GM19240 (cell line): ENCODE measurements around the gene UBE2I.
"Not testable (repeated sequence)": the region's sequence is repeated elsewhere in the genome, so short reads cannot be mapped to it uniquely, and the experiment has no call there.

Source experiments
- DNase-seq: peaks from one replicate; pipeline ENCODE4 v3.0.0; 2011; ENCODE audit warnings: low spot score; ENCODE audit not compliant: insufficient read length

Gene UBE2I

DNA sequence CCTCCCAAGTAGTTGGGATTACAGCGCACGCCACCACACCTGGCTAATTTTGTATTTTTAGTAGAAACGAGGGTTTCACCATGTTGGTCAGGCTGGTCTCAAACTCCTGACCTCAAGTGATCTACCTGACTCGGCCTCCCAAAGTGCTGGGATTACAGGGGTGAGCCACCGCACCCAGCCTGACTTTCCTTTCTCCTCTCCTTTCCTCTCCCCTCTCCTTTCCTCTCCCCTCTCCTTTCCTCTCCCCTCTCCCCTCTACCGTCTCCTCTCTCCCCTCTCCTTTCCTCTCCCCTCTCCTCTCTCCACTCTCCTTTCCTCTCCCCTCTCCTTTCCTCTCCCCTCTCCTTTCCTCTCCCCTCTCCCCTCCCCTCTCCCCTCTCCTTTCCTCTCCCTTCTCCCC lies 17.2 kb upstream of the UBE2I start:
- not testable (repeated sequence) for DNase-seq

DNA sequence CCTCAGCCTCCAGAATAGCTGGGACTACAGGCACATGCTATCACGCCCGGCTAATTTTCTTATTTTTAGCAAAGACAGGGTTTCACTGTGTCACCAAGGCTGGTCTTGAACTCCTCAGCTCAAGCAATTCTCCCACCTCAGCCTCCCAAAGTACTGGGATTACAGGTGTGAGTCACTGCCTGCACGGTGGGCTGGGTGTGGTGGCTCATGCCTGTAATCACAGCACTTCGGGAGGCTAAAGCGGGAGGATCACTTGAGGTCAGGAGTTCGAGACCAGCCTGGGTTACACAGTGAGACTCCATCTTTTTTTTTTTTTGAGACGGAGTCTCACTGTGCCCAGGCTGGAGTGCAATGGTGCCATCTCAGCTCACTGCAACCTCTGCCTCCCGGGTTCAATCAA lies 16.6 kb upstream of the UBE2I start:
- DNase-seq: not testable (repeated sequence)

DNA sequence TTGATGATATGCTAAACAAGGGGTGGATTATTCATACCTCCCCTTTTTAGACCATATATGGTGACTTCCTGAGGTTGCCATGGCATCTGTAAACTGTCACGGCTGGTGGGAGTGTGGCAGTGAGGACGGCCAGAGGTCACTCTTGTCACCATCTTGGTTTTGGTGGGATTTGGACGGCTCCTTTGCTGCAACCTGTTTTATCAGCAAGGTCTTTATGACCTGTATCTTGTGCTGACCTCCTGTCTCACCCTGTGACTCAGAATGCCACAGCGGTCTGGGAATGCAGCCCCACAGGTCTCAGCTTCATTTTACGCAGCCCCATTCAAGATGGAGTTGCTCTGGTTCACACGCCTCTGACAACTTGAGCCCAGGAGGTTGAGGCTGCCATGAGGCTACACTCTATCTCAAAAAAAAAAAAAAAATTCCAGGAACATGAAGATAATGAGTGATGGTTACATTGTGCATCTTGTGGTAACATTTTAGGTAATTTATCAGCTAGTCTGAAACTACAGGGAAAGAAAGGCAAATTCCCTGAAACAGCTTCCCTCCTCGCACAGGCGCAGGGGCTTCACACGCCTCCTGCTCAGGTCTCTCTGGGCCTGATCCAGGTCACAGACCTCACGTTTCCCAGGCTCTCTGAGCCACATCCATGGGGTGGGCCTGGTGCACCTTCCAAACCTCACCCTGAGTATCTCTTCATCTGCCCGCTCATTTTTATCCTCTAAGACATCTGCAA lies 15.3 kb upstream of the UBE2I start:
- DNase-seq: no peak

DNA sequence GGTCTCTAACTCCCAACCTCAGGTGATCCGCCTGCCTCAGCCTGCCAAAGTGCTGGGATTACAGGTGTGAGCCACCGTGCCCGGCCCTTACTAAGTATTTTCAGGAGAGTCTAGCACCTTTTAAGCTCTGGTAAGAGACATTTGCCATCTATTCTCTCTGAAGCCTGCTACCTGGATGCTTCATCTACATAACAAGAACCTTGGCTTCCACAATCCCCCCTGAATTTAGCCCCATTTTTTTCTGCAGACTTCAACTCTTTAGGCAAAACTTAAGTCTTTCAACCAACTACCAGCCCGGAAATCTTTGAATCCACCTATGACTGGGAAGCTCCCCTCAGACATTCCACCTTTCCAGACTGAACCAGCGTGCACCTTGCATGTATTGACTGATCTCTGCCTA lies 14.0 kb upstream of the UBE2I start:
- no peak for DNase-seq

DNA sequence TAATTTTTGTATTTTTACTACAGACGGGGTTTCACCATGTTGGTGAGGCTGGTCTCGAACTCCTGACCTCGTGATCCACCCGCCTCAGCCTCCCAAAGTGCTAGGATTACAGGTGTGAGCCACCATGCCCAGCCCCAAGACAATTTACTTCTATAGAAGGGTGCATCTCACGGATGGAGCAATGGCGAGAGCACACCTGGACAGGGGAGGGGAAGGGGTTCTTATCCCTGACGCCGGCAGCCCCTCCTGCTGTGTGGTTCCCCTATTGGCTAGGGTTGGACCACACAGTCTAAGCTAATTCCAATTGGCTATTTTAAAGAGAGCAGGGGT lies 12.8 kb upstream of the UBE2I start:
- DNase-seq: not testable (repeated sequence)

DNA sequence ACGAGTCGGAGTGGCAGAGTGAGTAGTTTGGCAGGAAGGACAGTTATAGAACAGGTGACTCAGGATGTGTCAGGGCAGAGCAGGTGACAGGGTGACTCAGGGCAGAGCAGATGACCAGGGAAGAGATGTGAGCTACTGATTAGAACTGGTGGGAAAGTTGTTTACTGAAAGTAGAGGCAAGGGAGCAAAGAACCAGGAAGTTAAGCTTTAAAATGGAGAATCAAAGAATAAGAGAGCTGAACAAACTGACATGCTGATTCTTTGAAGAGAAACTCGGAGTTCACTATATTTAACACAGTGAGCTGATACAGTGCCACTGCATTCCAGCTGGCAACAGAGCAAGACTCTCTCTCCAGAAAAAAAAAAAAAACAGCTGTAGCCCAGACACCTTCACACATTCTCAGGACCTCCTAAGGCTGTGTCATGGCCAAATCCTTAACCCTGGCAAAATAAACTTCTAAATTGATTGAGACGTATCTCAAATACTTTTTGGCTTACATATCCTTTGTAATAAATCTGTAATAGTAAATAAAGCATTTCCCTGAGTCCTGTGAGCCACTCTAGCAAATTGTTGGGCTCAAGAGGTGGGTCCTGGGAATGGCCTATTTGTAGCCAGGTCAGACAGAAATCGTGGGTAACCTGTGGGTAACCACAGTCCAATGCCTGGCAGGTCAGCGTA lies 12.3 kb upstream of the UBE2I start:
- DNase-seq: no peak

DNA sequence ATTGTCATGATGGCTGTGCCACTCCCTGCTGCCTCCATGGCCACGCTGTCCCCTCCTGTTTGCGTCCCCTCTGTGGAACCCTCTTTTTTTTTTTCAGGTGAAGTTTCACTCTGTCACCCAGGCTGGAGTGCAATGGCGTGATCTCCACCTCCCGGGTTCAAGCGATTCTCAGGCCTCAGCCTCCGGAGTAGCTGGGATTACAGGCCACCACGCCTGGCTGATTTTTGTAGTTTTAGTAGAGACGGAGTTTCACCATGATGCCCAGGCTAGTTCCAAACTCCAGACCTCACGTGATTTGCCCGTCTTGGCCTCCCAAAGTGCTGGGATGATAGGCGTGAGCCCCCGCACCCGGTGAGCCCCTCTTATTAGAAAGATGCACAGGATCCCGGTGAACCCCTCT lies 11.0 kb upstream of the UBE2I start:
- DNase-seq: no peak

DNA sequence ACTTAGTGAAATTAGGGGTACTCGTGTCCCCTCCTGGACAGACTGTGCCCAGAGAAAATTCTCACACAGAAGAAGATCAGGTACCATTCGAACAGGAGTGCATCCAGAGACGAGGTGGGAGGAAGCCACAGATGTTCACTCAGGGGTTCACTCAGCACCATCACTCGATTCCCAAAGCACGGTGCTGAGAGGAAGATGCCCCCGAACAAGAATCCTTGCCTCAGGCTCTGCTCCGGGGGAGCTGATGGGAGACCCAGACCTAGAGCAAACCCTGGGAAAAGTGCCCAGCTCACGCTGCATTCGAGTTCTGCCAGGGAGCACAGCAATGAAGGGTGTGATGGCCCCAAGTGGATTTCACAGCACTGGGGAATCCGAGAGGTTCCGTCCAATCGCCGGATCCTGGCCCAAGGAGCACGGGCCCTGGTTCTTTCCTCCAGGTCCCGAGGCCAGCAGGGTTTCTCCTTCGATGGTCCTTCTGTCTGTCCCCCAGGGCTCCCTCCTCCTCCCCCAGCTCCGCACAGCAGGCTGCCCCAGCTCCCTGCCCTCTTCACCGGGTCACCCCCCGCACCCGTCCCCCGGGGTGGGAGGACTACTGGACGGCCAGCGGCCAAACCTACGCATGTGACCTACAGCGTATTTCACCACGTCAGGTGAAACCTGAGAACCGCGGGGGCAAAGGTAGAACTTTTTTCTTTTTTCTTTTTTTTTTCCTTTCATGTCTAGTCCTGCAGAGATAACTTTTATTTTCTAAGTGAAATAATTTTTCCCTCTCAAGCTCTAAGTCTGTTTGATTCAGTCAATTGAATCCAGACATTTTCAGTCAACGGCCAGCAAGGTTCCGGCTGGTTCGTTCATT lies 10.2 kb upstream of the UBE2I start:
- DNase-seq: no peak

DNA sequence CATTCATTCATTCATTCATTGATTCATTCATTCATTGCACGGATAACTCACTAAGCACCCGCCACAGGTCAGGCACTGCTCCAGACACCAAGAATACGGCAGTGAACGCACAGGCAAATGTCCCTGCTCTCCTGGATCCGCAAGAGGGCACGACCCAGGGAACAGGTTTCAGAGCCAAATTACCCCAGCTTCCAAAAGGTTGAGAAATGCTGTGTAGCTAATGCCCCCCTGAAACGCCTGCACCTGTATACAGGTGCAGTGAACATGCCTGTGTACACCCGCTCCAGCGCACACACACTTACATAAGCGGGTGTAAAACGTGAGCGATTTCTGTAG lies 9.6 kb upstream of the UBE2I start:
- DNase-seq: no peak

DNA sequence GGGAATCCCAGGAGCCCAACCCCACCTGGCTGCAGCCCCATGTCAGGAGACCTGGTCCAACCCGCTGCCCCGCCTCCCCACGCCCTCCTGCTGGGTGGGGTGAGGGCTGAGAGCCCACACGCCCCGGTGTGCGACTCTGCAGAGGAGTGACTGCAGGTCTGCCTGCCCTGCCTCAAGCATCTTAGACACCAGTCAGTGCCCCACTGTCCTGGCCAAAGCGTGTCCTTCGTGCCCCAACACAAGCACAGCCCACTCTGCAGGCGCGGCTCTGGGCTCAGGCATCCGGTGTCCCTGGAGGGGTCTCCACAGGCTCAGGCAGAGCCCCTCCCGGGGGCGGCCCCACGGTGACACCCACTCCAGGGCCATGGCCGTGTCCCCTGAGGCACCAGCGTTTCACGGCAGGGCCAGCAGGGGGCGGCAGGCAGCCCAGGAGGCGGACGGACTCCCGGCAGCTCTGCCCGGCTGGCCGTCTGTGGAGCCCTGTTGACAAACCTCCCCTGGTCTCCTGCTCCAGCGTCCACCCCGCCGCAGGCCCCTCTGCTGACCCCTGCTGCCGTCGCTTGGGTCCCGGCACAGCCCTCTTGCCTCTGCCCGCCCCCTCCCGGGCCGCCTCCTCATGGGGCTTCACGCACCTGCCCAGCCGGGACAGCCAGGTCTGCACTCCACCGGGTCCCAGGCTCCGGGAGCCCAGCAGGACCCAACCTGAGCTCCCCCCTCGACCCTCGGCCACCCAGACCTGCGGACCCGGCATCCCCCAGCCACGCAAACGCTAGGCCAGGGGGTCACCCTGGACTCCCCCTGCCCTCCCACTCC lies 8.6 kb upstream of the UBE2I start:
- no peak for DNase-seq

DNA sequence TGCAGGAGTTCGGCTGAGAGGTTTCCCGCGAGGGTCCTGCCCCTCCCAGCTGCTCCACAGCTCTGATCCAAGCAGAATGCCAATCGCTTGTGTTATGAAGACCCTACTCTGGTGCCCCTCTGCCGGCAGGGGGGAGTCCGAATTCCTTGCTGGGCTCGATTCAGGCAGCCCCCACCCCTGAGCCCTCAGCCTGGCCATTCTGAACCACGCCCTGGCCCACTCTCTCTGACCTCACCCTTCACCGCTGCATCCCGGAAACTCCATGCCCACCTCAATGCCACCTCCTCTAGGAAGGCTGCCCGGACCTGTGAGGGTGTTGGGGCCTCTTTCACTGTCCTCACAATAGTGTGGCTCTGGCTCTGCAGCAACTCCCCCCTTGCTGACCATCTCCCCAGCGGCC lies 7.9 kb upstream of the UBE2I start:
- no peak for DNase-seq

DNA sequence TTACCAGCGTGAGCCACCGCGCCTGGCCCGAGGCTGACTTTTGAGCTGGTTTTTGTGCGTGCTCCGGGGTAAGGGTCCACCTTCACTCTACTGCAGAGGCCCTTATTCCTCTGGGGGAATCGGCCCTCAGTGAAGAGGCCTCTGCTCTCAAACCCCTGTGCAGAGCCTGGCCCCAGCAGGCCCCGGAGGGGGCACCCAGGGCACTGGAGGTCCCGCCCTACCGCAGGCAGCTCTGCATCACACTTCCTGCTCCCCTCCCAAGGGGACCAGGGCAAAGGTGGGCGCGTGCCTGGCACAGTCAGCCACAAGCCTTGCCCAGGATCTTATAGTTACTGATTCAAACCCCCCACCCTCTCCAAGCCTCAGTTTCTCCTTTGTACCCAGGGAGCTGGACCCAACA lies 3.6 kb upstream of the UBE2I start:
- no peak for DNase-seq

DNA sequence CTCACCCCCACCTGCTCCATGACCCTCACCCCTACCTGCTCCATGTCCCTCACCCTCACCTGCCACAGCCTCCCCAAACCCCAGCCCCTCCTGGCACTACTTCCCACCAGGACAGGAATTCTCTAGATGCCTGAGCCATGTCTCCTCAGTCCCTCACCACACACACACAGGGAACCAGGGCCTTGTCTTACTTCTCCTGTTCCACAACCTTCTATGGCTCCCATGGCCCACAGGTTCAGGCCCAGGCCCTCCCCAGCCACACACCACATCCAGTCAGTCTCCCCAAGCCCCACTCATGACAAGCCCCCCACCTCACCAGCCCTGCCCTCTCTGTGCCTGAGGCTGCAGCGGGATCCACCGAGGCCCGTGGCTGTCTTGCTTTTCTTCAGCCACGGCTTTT lies 3.1 kb upstream of the UBE2I start:
- DNase-seq: no peak

DNA sequence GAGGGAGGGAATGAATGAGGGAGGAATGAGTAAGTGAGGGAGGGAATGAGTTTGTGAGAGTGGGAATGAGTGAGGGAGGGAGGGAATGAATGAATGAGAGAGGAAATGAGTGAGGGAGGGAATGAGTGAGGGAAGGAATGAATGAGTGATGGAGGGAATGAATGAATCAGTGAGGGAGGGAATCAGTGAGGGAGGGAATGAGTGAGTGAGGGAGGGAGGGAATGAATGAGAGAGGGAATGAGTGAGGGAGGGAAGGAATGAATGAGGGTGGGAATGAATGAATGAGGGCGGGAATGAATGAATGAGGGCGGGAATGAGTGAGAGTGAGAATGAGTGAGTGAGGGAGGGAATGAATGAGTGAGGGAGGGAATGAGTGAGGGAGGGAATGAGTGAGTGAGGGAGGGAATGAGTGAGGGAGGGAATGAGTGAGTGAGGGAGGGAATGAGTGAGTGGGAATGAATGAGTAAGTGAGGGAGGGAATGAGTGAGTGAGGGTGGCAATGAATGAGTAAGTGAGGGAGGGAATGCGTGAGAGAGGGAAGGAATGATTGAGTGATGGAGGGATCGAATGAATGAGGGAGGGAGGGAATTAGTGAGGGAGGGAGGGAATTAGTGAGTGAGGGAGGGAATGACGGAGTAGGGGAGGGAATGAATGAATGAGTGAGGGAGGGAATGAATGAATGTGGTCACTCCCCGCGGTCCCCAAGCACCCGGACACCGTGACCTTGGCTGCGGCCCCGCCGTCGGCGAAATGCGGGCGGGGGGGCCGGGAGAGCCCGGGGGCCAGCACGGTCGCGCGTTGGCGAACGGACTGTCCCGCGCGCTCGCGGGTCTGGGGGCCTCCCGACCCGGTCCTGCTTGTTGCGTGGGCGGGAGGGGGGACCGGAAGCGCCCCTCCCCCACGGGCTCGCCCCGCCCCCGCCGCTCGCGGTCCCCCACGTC lies 1.1 kb upstream of the UBE2I start:
- DNase-seq: no peak

DNA sequence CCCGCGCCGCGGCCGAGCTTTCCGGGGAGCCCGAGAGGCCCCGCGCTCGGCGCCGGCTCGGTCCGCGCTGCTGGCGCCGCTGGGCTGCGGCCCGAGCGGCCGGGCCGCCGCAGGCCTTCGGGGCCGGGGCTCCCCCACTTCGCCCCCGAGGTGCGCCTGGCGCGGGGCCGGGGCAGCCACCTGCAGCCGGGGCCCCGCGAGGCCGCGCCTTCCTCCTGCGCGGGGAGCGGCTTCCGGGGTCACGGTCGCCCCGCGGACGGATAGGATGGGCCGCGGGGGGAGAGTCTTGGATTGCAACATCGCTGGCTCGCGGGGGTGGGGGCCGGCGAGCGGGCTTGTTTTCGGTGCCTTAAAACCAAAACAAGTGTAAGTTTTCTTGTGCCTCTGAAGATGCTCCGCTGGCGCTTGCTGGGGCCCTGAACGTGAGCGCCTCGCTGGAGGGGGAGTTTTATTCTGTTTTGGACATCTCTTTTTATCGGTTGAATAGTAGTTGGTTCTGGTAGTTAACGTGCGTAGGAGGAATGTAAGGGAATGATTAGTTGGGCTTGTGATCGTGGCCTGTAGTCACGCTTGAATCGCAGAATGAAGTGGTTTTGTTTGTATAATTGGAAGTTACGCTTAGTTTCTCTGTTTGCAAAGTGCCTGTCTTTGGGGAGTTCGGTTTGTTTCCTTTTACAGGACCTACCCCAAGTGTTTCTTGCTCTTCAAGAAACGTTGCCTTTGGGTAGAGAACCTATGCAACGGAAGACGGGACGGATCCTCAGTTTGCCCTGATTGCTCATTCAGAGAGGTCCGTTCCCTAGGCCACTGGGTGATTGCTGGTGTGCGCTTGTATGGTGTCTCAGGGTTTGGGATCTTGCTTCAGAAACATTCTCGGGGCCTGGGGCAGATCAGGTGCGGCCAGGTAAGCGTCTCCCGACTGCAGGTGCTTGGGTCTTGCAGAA lies 724 bp downstream of the UBE2I start:
- no peak for DNase-seq

DNA sequence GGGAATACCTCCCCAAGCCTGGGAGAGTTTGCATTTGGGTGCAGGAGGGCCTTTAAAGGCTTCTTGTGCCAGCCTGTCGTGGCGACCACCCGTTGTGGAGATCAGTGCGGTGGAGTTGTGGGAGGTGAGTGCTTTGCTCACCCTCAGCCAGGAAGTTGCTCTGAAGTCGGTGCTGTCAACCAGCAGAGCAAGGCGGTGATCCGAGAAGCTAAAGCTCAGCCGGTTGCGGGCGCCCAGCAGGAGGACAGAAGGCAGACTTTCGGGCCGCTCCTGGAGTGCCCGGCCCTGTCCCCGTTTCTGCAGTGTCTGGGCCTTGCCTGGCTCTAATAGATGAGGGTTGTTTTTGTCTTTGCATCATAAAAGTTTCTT lies 1.4 kb downstream of the UBE2I start:
- peak; percentile 50 for DNase-seq

DNA sequence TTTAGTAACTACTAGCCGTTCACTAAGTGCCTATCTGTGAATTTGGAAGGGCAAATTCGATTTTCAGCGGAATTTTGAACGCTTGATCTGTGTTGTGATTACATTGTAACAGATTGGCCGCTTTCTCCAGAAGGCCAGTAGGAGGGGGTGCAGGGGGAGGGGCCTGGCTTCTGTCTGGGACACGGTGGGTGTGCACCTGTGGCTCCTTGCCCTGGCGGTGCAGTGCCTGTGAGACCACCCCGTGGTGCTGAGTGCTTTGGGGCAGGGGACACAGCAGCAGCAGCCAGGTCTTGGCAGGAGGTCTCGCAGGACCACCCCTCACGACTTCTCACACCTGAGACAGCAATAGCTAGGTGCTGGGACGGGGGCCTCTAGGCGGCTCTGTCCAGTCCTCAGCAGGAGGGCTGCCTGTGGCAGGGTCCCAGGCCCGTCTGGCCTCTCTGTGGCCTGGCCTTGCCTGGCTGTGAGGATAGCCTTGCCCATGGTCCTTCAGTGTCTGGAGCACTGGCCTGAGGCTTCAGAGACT lies 1.8 kb downstream of the UBE2I start:
- no peak for DNase-seq

DNA sequence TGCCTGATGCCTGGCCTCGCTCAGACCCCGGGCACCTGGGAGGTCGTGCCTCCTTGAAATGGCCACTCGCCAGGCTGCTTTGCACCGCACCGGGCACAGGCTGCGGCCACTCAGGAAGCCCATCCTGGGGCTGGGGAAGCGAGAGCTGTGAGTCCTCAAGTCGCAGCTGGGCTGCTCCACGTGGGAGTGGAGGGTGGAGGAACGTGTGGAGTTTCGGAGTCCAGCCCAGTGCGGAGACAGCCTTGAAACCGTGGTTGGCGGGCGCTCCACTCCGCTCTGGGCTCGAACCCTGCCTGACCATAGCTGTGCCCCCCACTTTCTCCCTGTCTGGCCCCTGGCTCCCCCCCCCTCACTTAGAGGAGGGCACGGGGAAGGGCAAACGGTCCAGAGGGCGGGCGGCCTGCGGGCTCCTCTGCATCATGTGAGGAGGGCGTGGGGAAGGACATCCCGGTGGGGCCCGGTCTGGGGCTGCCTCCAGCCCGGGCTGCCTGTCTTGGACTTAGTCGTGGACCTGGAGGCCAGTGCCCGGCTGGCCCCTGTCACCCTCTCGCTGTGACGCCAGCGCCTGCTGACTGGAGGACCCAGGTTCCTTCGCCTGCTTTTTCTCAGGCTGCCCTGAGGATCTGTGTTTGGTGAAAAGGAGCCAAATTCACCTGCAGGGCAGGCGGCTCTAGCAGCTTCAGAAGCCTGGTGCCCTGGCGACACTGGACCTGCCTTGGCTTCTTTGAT lies 2.5 kb downstream of the UBE2I start:
- DNase-seq: no peak

DNA sequence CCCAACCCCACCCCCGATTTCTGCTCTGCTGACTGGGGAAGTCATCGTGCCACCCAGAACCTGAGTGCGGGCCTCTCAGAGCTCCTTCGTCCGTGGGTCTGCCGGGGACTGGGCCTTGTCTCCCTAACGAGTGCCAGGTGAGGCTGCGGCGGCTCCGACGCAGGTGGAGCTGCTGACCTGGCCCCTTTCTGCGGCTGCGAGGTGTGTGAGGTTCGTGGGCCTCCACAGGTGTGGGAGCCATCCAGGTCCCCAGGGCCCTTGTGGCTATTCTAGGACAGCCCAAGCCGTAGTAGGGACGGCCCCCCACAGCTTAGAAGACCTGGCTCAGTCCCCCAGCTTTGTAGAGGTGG lies 3.0 kb downstream of the UBE2I start:
- DNase-seq: no peak
